ENCODE results near the gene CPXM2. TPM values are rescaled to one million over a fixed set of nuclear protein-coding genes. Genes with fewer than 3 reads are reported as not detected.

The CPXM2 gene
- total RNA-seq, 1 experiment from 2014 or later = not detected

DNA sequence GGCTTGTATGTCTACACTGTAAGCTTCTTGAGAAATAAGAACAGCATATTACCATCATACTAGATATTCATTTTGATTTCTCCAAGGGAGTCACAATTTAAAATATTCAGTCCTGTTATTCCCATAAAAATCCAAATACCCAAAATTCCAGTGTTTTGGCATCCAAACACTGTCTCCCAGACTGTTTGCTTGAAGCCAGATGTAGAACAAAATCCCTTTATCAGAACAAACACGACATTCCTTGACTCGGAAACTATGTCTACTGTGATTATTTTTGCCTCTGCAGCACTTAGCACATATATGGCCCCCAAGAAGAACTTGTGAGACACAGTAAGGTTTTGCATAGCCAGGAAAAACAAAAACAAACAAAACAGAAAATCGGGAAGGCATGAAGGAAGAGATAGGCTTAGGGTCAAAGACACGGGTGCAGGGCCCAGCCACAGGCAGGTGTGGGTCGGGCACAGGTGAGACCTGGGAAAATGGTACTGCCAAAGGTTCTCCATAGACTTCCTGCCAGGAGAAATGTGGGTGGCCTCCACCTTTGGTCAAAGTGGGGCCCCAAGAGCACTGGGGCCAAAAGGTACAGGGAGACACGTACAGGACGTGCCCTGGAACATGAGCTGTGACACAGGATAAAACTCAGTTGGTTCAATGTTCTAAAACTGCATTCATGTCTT, 36.5 kb downstream of the CPXM2 start:
- H3K9me3 Mint-ChIP-seq (ENCODE audit: unreplicated experiment) = no peaks in the 10 kb centered on the region
- no peak for TF ChIP-seq CTCF (IDR thresholded peaks at IDR 0.05; ENCODE audit: unreplicated experiment)

GRCh38 chr10:123854498-123854897, 37.1 kb downstream of the CPXM2 start:
- no TSS peak for BruUV-seq (replicated peaks)

More for the DNA sequence above, 36.5 kb downstream of the CPXM2 start:
- no TSS peak for BruUV-seq (replicated peaks)
- no peak overlapping the region for H3K27ac Mint-ChIP-seq (ENCODE audit: low read depth, unreplicated experiment)
- no peaks in the 10 kb centered on the region for H3K4me1 Mint-ChIP-seq (ENCODE audit: insufficient read depth, unreplicated experiment)
- intact Hi-C loops (cut with micrococcal nuclease) = no loop called here
- no peak overlapping the region for H3K4me3 Mint-ChIP-seq (ENCODE audit: unreplicated experiment)
- peaks cover 22% of the 10 kb centered on the region for H3K27me3 Mint-ChIP-seq (ENCODE audit: insufficient read depth, unreplicated experiment)
- H3K36me3 Mint-ChIP-seq (ENCODE audit: insufficient read depth, unreplicated experiment) = no peaks in the 10 kb centered on the region
- CTCF ChIA-PET = no interaction called here
- no peak for DNase-seq (ENCODE audit: unreplicated experiment)
- POLR2A ChIA-PET = no interaction called here

DNA sequence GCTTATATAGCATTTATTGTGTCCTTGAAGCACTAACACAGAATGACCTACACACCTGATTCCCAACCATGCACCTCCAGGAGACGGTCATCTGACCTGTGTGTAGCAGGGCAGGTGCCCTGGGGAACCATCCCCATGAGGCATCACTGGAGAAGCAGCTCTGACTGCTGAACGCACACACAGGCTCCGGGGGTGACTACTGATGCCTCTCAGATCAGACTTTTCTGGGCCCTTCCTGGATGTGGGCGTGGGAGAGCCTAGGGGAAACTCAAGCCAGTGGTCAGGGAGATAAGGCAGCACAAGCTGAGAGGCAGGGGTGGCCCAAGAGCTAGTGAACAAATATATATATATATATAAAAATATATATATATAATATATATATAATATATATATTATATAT, 37.6 kb downstream of the CPXM2 start:
- H3K27me3 Mint-ChIP-seq (ENCODE audit: insufficient read depth, unreplicated experiment) = peaks cover 22% of the 10 kb centered on the region
- no peak overlapping the region for H3K4me3 Mint-ChIP-seq (ENCODE audit: unreplicated experiment)
- no peaks in the 10 kb centered on the region for H3K9me3 Mint-ChIP-seq (ENCODE audit: unreplicated experiment)
- TF ChIP-seq CTCF (IDR thresholded peaks at IDR 0.05; ENCODE audit: unreplicated experiment) = no peak
- no peaks in the 10 kb centered on the region for H3K36me3 Mint-ChIP-seq (ENCODE audit: insufficient read depth, unreplicated experiment)
- DNase-seq (ENCODE audit: unreplicated experiment) = no peak
- ChIA-PET POLR2A (no interaction called here), CTCF (no interaction called here)
- BruUV-seq (replicated peaks) = no TSS peak
- intact Hi-C loops (cut with micrococcal nuclease) = no loop called here
- H3K27ac Mint-ChIP-seq (ENCODE audit: low read depth, unreplicated experiment) = no peak overlapping the region
- peaks cover 3% of the 10 kb centered on the region for H3K4me1 Mint-ChIP-seq (ENCODE audit: insufficient read depth, unreplicated experiment)

More at GRCh38 chr10:123854498-123854897, 37.1 kb downstream of the CPXM2 start:
- no peak for DNase-seq (ENCODE audit: unreplicated experiment)
- intact Hi-C loops (cut with micrococcal nuclease) = no loop called here
- Mint-ChIP-seq H3K36me3 (ENCODE audit: insufficient read depth, unreplicated experiment) (no peaks in the 10 kb centered on the region), H3K27me3 (ENCODE audit: insufficient read depth, unreplicated experiment) (peaks cover 22% of the 10 kb centered on the region), H3K4me3 (ENCODE audit: unreplicated experiment) (no peak overlapping the region), H3K27ac (ENCODE audit: low read depth, unreplicated experiment) (no peak overlapping the region), H3K4me1 (ENCODE audit: insufficient read depth, unreplicated experiment) (no peaks in the 10 kb centered on the region), H3K9me3 (ENCODE audit: unreplicated experiment) (no peaks in the 10 kb centered on the region)
- POLR2A ChIA-PET = no interaction called here
- TF ChIP-seq CTCF (IDR thresholded peaks at IDR 0.05; ENCODE audit: unreplicated experiment) = no peak
- CTCF ChIA-PET = no interaction called here

DNA sequence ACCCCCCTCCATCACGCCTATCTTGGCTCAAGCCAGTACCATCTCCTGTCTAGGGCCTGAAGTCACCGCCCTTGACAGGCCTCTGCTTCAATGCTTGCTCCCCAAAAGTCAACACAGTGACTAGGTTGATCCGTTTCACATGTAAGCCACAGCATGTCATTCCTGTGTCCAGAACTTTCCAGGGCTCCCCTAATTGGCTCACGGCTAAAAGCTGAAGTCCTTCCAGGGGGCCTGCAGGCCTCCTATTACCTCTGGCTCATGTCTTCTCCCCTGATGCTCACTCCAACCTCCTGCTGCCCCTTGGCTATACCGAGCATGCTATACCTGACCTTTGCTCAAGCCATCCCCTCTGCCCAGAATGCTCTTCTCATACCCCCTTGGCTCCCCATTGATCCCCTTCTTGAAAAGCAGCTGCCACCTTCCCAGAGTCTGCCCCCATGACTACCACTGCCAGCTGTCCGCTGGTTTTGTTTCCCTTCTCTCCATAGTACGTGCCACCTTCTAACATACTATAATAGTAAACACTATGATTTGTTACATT, 39.1 kb downstream of the CPXM2 start:
- POLR2A ChIA-PET = interaction anchor here (0.7 kb wide), 1 partner anchor 8 kb away, joined by 3 read pairs; no protein-coding TSS in a partner anchor
- Mint-ChIP-seq H3K9me3 (ENCODE audit: unreplicated experiment) (no peaks in the 10 kb centered on the region), H3K36me3 (ENCODE audit: insufficient read depth, unreplicated experiment) (no peaks in the 10 kb centered on the region), H3K27ac (ENCODE audit: low read depth, unreplicated experiment) (no peak overlapping the region), H3K4me3 (ENCODE audit: unreplicated experiment) (no peak overlapping the region), H3K27me3 (ENCODE audit: insufficient read depth, unreplicated experiment) (peaks cover 22% of the 10 kb centered on the region), H3K4me1 (ENCODE audit: insufficient read depth, unreplicated experiment) (peaks cover 13% of the 10 kb centered on the region)
- DNase-seq (ENCODE audit: unreplicated experiment) = no peak
- TF ChIP-seq CTCF (IDR thresholded peaks at IDR 0.05; ENCODE audit: unreplicated experiment) = no peak
- CTCF ChIA-PET = no interaction called here
- intact Hi-C loops (cut with micrococcal nuclease) = no loop called here
- BruUV-seq (replicated peaks) = no TSS peak
